Measurements from ENCODE around the gene IRX5. TPM values are rescaled to one million over a fixed set of nuclear protein-coding genes. Genes with fewer than 3 reads are reported as not detected.

Gene IRX5
- total RNA-seq, 2 experiments from 2014 or later = 0.12 to 0.17 TPM

DNA sequence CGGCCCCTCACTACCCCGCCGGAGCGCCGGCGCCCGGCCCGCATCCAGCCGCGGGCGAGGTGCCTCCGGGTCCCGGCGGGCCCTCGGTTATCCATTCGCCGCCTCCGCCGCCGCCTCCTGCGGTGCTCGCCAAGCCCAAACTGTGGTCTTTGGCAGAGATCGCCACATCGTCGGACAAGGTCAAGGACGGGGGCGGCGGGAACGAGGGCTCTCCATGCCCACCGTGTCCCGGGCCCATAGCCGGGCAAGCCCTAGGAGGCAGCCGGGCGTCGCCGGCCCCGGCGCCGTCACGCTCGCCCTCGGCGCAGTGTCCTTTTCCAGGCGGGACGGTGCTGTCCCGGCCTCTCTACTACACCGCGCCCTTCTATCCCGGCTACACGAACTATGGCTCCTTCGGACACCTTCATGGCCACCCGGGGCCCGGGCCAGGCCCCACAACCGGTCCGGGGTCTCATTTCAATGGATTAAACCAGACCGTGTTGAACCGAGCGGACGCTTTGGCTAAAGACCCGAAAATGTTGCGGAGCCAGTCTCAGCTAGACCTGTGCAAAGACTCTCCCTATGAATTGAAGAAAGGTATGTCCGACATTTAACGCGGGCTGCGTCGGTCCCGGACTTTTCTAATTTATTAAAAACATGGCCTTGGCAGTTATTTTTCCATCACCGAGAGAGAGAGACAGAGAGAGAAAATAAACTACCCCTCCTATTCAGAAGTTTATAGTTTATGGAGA lies 2.8 kb downstream of the IRX5 start:
- peaks cover 70% of the 10 kb centered on the region for H3K27me3 Mint-ChIP-seq

GRCh38 chr16:54934481-54935265 lies 4.0 kb downstream of the IRX5 start:
- Mint-ChIP-seq H3K27ac (peak overlapping the region; percentile 50), H3K36me3 (ENCODE audit: low read depth) (peaks cover 9% of the 10 kb centered on the region), H3K4me1 (peaks cover 21% of the 10 kb centered on the region), H3K27me3 (peaks cover 75% of the 10 kb centered on the region), H3K9me3 (no peaks in the 10 kb centered on the region), H3K4me3 (no peak overlapping the region)
- no peak for DNase-seq
- ChIA-PET CTCF (no interaction called here), POLR2A (no interaction called here)

More for the DNA sequence above, 2.8 kb downstream of the IRX5 start:
- POLR2A ChIA-PET = no interaction called here
- peak overlapping the region; percentile 22 for H3K4me3 Mint-ChIP-seq
- DNase-seq = no peak
- CTCF ChIA-PET = no interaction called here
- peaks cover 28% of the 10 kb centered on the region for H3K4me1 Mint-ChIP-seq
- no peak overlapping the region for H3K27ac Mint-ChIP-seq
- no peaks in the 10 kb centered on the region for H3K9me3 Mint-ChIP-seq
- H3K36me3 Mint-ChIP-seq (ENCODE audit: low read depth) = peaks cover 9% of the 10 kb centered on the region

DNA sequence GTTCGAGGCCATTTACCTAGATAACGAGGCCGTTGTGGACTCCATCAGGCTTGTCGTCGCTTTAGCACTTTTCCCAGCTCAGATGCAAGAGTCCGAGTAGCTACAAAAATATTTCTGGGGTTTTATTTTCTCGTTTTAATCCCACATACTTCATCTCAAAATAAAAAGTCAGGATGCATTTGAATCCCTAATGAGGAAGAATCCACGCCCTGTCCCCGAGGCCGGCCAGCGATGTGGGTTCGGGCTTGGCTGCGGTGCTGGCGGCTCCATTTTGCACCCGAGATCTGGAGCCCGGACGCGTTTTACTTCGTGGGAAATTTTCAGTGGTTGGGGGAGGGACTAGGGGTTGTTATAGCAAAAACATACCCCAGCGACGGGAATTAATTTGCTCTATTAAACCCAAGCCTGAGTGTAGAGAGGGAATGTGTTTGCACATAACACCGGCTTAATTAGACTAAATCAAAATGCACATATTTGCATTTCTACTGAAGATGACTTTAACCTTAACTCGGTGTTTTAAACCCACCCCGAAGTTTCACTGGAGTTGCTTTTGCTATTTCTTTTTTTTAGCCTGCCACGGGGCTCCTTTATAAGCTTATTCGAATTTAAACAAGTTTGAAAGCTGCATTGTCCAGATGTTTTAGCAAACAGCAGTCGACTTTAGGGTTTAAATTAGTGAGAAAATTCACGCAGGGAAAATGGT lies 4.8 kb downstream of the IRX5 start:
- H3K9me3 Mint-ChIP-seq = no peaks in the 10 kb centered on the region
- ChIA-PET POLR2A (no interaction called here), CTCF (interaction anchor here (1.0 kb wide), 1 partner anchor 637 kb away, joined by 3 read pairs; no protein-coding TSS in a partner anchor)
- H3K4me3 Mint-ChIP-seq = no peak overlapping the region
- H3K27ac Mint-ChIP-seq = peak overlapping the region; percentile 62
- H3K4me1 Mint-ChIP-seq = peaks cover 16% of the 10 kb centered on the region
- H3K36me3 Mint-ChIP-seq (ENCODE audit: low read depth) = peaks cover 7% of the 10 kb centered on the region
- peaks cover 76% of the 10 kb centered on the region for H3K27me3 Mint-ChIP-seq
- no peak for DNase-seq

GRCh38 chr16:54936201-54936978 lies 5.7 kb downstream of the IRX5 start:
- H3K27ac Mint-ChIP-seq = peak overlapping the region; percentile 57
- H3K36me3 Mint-ChIP-seq (ENCODE audit: low read depth) = peaks cover 7% of the 10 kb centered on the region
- peaks cover 83% of the 10 kb centered on the region for H3K27me3 Mint-ChIP-seq
- CTCF ChIA-PET = interaction anchor here (1.0 kb wide), 1 partner anchor 638 kb away, joined by 3 read pairs; no protein-coding TSS in a partner anchor
- POLR2A ChIA-PET = no interaction called here
- peak overlapping the region; percentile 52 for H3K4me3 Mint-ChIP-seq
- no peaks in the 10 kb centered on the region for H3K9me3 Mint-ChIP-seq
- H3K4me1 Mint-ChIP-seq = peaks cover 16% of the 10 kb centered on the region
- no peak for DNase-seq

- no peak for DNase-seq
Measured at GRCh38 chr16:54936979-54937670, 6.5 kb downstream of the IRX5 start.

DNA sequence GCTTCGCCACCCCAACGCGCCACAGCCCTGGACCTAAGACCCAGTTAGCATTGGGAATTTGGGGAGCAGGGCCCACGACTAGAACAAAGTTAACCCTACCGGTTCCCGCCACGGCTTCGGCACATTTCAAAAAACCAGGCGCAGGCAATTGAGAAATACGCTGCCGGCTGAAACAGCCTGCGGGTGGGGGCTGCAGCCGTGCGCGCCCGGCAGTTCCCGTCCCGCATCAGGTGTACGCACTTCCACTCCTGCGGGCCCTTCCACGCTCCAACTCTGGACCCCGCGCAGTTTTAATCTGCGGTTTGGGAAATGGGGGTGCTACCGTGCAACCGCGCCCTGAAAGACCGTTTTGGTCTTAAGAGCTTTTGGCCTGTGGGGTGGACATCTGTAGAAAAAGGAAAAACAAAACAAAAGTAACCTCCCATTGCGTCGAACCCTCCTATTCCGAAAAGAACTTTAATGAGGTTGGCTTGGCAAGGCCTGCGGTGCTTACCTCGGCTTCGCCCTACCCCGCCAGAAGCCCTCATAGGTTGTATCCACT lies 7.1 kb downstream of the IRX5 start:
- ChIA-PET POLR2A (no interaction called here), CTCF (no interaction called here)
- peaks cover 85% of the 10 kb centered on the region for H3K27me3 Mint-ChIP-seq
- no peaks in the 10 kb centered on the region for H3K36me3 Mint-ChIP-seq (ENCODE audit: low read depth)
- H3K4me3 Mint-ChIP-seq = peak overlapping the region; percentile 52
- H3K4me1 Mint-ChIP-seq = peaks cover 12% of the 10 kb centered on the region
- peak overlapping the region; percentile 62 for H3K27ac Mint-ChIP-seq
- no peak for DNase-seq
- no peaks in the 10 kb centered on the region for H3K9me3 Mint-ChIP-seq

More at GRCh38 chr16:54936979-54937670, 6.5 kb downstream of the IRX5 start:
- Mint-ChIP-seq H3K36me3 (ENCODE audit: low read depth) (peaks cover 3% of the 10 kb centered on the region), H3K27me3 (peaks cover 84% of the 10 kb centered on the region), H3K4me3 (peak overlapping the region; percentile 52), H3K4me1 (peaks cover 12% of the 10 kb centered on the region), H3K9me3 (no peaks in the 10 kb centered on the region), H3K27ac (peak overlapping the region; percentile 62)
- CTCF ChIA-PET = no interaction called here
- POLR2A ChIA-PET = no interaction called here

- DNase-seq = no peak
- Mint-ChIP-seq H3K27ac (peak overlapping the region; percentile 57), H3K36me3 (ENCODE audit: low read depth) (no peaks in the 10 kb centered on the region), H3K4me3 (peak overlapping the region; percentile 36), H3K27me3 (peaks cover 90% of the 10 kb centered on the region), H3K4me1 (peaks cover 12% of the 10 kb centered on the region), H3K9me3 (no peaks in the 10 kb centered on the region)
- CTCF ChIA-PET = interaction anchor here (0.6 kb wide), 1 partner anchor 1411 kb away, joined by 3 read pairs; no protein-coding TSS in a partner anchor
- POLR2A ChIA-PET = no interaction called here
Measured at GRCh38 chr16:54938212-54939028, 7.8 kb downstream of the IRX5 start.

GRCh38 chr16:54939029-54939346 lies 8.3 kb downstream of the IRX5 start:
- peaks cover 12% of the 10 kb centered on the region for H3K4me1 Mint-ChIP-seq
- H3K27me3 Mint-ChIP-seq = peaks cover 92% of the 10 kb centered on the region
- DNase-seq = no peak
- no peak overlapping the region for H3K4me3 Mint-ChIP-seq
- ChIA-PET POLR2A (no interaction called here), CTCF (no interaction called here)
- H3K27ac Mint-ChIP-seq = peak overlapping the region; percentile 57
- no peaks in the 10 kb centered on the region for H3K9me3 Mint-ChIP-seq
- H3K36me3 Mint-ChIP-seq (ENCODE audit: low read depth) = no peaks in the 10 kb centered on the region

DNA sequence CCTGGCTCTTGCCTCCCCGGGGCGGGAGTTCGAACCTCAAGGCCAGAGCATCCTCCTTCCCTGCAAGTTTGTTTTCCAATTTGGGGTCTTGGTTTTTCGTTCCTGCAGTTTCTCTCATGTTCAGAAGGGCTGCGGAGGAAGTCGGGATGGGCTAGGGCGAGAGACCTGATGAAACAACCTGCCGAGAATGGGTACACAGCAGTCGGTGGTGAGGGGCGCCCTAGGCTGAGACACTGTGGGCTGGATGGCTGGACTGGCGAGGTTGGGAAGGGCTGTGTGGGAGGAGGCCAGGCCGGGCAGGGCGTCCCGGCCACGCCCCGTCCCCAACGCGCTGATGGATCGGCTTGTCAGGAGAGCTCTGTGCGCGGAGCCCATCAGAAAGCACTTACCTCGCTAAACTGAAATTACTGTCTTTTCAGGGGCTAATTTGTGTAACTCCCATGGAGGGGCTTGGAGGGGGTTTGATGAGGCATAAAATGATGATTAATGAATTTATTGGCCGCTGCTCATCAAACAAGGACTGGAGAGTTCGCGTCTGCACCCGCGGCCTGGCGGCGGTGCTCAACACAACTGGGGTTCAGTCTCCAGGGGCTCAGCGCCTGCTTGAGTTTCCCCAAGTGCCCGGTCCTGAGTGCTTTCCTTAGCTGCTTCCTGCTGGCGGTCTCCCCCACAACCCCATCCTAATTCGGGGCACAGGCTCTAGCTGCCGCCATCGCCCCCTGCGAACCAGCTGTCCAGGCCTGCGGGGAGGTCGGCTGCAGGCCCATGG lies 9.0 kb downstream of the IRX5 start:
- H3K27me3 Mint-ChIP-seq = peaks cover 87% of the 10 kb centered on the region
- peaks cover 12% of the 10 kb centered on the region for H3K4me1 Mint-ChIP-seq
- no peak overlapping the region for H3K27ac Mint-ChIP-seq
- POLR2A ChIA-PET = no interaction called here
- CTCF ChIA-PET = no interaction called here
- H3K36me3 Mint-ChIP-seq (ENCODE audit: low read depth) = no peaks in the 10 kb centered on the region
- no peak overlapping the region for H3K4me3 Mint-ChIP-seq
- no peaks in the 10 kb centered on the region for H3K9me3 Mint-ChIP-seq
- DNase-seq = no peak

DNA sequence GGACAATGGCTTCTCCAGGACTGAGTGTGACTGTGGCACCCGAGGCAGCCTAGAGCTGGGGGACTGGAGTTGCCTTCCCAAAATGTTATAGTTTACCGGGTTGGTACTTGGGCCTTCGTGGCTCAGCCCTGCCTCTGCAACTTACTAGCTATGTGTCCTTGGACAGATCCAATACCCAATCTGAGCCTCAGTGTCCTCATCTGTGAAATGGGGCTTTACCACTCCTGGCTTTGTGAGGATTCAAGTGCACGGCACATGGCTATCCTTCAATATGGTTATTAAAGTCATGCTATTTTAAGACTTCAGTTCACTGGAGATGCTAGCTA lies 9.6 kb downstream of the IRX5 start:
- DNase-seq = no peak
- peaks cover 83% of the 10 kb centered on the region for H3K27me3 Mint-ChIP-seq
- H3K4me1 Mint-ChIP-seq = peaks cover 12% of the 10 kb centered on the region
- no peaks in the 10 kb centered on the region for H3K9me3 Mint-ChIP-seq
- H3K27ac Mint-ChIP-seq = no peak overlapping the region
- H3K36me3 Mint-ChIP-seq (ENCODE audit: low read depth) = no peaks in the 10 kb centered on the region
- ChIA-PET CTCF (no interaction called here), POLR2A (no interaction called here)
- H3K4me3 Mint-ChIP-seq = no peak overlapping the region

- Mint-ChIP-seq H3K36me3 (ENCODE audit: low read depth) (no peaks in the 10 kb centered on the region), H3K27me3 (peaks cover 69% of the 10 kb centered on the region), H3K9me3 (no peaks in the 10 kb centered on the region), H3K4me3 (no peak overlapping the region), H3K4me1 (peaks cover 3% of the 10 kb centered on the region), H3K27ac (no peak overlapping the region)
- ChIA-PET POLR2A (no interaction called here), CTCF (no interaction called here)
- DNase-seq = no peak
Measured at GRCh38 chr16:54942353-54942943, 11.8 kb downstream of the IRX5 start.

Measured in activated CD4-positive, alpha-beta T cell treated with anti-CD3 and anti-CD28 coated beads, Interleukin-2, amount 10 ng/mL, durations not matched to agents 7 days and 5 days (primary cell).